ENCODE results near the gene CD99. TPM values are rescaled to one million over a fixed set of nuclear protein-coding genes. Genes with fewer than 3 reads are reported as not detected.
A peak's percentile ranks its signal among the peaks of the same experiment; 100 is the strongest.
"Not testable (repeated sequence)": the region's sequence is repeated elsewhere in the genome, so short reads cannot be mapped to it uniquely, and the experiment has no call there.

Gene CD99
- polyA plus RNA-seq, 12 donors = 151 to 487 (median 265) TPM; not detected in 1

GRCh38 chrX:2665387-2666304, 25.4 kb upstream of the CD99 start:
- DNase-seq = no peak

- DNase-seq = no peak
Observed at GRCh38 chrX:2666491-2666890, 24.6 kb upstream of the CD99 start.

DNA sequence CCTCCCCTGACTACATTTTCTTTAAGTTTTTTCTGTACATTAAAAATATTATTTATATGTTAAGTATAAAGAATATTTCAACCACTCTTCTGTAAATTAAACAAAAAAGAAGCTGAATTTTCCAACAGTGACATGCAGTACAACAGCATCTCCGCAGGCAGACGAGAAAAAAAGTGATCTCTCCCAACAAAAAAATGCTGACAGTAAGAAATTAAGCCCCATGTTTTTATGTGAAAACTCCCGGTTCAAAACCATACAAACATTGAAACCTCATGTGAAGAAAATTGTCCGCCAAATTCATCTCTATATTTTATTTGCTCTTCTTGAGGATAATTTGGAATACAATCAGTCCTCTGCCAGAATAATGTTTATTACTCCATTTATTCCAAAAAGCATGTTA, 20.1 kb upstream of the CD99 start:
- no peak for DNase-seq

DNA sequence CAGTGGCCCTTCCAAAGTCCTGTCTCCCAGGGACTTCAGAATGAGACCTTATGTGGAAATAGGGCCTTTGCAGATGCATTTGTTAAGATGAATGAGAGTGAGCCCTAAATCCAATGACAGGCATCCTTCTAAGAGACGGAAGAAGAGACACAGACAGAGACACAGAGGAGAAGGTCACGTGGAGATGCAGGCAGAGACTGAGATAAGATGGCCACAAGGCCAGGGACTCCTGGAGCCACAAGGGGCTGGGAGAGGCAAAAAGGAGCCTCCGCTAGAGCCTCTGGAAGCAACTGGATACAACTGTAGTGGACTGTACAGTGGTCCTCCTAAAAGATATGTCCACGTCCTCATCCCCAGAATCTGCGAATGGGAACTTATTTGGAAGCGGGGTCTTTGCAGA, 19.0 kb upstream of the CD99 start:
- no peak for DNase-seq

DNA sequence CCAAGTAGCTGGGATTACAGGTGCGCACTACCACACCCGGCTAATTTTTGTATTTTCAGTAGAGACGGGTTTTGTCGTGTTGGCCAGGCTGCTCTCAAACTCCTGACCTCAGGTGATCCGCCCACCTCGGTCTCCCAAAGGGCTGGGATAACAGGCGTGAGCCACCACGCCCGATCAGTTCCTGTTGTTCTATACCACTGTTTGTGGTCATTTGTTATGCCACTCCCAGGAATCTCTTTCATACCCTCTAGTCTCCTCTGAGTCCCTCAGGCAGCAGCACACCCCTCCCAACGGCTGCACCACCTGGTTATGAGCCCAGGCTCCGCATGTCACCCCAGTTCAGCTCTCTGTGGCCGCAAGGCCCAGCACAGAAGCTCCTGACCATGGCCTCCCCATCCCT, 17.5 kb upstream of the CD99 start:
- no peak for DNase-seq

- not testable (repeated sequence) for DNase-seq
Observed at GRCh38 chrX:2675657-2676200, 15.4 kb upstream of the CD99 start.

- no peak for DNase-seq
Observed at GRCh38 chrX:2676794-2677675, 14.1 kb upstream of the CD99 start.

DNA sequence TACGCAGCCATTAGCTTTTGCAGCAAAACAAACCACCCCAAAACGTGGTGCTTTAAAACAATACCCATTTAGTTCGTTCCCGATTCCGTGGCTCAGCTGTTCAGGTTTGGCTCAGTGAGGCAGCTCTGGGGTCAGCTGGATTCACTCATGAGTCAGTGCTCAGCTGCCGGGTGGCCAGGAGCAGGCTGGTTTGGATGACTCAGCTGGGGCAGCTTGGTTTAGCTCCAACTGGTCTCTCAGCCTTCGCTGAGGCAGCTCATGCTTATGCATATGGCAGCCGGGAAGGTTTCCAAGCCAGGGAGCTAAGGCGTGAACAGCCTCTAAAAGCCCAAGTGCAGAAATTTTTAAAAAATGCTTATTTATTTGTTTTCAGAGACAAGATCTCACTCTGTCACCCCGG, 13.3 kb upstream of the CD99 start:
- DNase-seq = peak; percentile 32

GRCh38 chrX:2678583-2678982, 12.5 kb upstream of the CD99 start:
- DNase-seq = no peak

DNA sequence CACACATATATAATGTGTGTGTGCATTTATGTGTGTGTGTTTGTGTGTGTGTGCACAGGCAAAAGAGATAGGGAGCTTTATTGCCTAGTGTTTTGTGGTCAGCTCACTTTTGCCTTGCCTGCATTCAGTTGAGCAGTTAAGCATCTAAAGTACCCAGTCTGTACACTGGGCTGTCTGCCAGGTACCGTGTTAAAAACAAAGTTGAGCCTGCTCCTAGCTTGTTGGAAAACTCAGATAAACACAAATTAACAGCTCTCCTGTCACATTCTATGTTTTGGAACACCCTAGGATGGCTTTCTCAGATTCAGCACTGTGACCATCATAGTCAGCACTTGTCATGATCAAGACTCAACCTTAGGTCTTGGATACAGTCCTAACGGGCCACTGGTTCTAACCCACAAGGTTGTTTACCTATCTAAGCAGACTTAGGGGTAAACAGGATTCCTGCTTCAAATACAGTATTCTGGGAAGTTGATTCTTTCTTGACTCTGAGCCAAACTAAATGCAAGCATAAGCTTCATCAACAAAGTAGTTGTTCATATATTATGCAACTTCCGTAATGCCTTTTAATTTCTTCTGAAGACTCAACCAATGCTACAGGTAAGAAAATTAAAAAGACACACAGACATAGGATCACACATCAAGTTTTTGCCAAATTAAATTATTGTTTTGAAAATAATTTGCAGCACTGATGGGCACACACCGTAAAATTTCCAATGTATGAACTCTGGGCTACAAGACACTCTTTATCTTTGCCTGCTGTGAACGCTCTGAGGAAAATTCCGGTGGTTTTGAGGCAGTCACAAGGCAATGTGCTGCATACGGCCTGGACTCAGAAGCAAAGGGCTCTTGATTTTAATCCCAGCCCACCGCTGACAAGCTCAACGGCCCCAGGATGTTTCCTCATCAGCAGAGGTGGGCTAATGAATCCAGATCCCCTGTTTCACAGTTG, 11.3 kb upstream of the CD99 start:
- DNase-seq = no peak

DNA sequence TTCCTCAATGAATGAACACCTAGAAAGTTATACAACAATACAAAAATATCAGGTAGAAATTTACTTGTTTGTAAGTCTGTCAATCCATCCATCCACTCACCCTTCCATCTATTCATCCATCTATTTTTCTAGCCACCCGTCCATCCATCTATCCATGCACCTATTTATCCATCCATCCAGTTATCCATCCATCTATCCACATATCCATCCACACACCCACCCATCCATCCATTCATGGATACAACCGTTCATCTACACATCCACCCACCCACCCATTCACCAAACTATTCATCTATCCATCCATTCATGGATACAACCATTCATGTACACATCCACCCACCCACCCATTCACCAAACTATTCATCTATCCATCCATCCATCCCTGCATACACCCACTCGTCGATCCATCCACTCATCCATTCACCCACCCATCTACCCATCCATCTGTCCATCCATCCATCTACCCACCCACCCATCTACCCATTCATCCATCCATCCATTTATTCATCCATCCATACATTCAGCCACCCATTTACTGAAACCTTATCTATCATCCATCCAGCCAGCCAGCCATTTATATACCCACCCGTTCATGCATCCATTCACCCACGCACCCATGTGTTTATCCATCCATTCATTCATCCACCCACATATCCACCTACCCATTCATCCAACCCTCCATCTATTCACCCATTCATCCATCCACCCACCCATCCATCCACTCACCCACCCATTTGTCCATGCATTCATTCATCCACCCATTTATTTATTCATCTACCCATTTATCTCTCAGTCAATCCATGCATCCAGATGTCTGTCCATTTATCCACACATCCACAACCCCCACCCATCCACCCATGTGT, 10.4 kb upstream of the CD99 start:
- no peak for DNase-seq

- DNase-seq = no peak
Observed at GRCh38 chrX:2682565-2683177, 8.4 kb upstream of the CD99 start.

DNA sequence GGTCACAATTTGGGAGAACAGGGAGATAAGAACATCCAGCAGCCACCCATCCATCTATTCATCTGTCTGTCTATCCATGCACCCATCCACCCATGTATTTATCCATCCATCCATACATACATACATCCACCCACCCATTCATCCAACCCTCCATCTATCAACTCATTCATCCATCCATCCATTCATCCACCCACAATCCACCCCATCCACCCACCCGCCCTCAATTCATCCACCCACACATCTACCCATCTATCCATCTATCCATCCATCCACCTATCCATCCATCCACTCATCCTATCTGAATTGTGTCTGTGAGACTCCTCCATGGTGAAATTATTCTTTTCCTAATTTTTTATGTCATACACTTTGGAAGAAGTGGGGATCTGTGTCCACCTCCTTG, 6.8 kb upstream of the CD99 start:
- DNase-seq = no peak

DNA sequence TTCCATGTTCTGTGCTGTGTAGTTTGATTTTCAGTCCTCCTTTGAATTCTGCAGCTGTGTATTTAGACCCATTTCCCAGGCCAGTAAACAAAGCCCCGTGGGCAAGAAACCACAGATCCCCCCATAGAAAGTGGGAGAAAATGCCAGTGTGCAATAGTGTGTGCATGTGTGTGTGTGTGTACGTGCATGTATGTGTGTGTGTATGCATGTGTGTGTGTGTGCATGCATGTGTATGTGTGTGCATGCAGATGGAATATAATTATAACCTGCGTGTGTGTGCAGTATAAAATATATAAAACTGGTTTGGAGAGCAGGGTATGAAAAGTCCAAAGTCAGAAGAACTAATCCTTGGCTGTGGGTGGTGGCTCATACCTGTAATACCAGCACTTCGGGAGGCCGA, 5.2 kb upstream of the CD99 start:
- DNase-seq = no peak

GRCh38 chrX:2689773-2690666, 1.1 kb upstream of the CD99 start:
- DNase-seq = no peak

DNA sequence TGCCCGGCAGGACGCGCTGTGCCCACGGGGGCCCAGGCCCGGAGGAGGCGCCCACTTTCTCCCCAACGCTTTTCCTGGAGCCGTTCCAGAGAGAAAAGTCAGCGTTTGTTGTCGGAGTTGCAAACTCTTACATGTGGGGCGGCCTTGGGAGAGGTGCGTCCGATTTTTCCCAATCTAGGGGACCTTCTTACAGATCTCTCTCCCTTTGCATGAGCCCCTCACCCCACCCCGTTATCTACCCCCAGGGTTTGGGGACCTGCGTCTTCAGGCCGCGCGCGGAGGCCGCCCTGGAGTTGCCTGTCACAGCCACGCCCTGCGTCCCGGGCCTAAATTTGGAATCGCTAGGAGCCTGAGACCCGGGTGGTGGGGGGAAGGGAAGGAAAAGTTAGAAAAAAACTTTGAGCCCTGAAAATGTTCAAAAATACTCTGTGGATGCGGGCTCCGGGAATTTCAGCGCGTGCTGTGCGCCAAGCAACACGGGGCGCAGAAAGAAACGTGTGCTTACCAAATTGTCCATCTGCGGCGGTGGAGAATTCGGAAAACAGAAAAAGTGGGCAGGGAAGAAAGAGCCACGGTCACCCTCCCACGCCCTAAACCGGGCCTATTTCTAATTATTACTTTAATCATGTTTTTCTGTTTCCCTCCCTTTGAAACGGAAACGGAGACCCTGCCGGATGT, 587 bp downstream of the CD99 start:
- peak; percentile 64 for DNase-seq

- DNase-seq = no peak
Observed at GRCh38 chrX:2692221-2693112, 1.4 kb downstream of the CD99 start.
